Upper lobe of right lung (tissue), 1 donor: ENCODE measurements around the gene NCAPG. TPM values are rescaled to one million over a fixed set of nuclear protein-coding genes. Genes with fewer than 3 reads are reported as not detected.

ENCODE experiments used
- ATAC-seq: fragments of 200-7000 bp; cut with Tn5 transposase; one replicate; pipeline ENCODE4 v1.9.1; 2020; ENCODE audit warnings: mild to moderate bottlenecking, moderate library complexity
- DNase-seq: peaks from one replicate; pipeline ENCODE4 v3.0.0-alpha.2; 2020
- H3K27ac ChIP-seq: fragments of 200-600 bp; one replicate; pipeline ENCODE4 v1.8.0; 2022
- H3K27me3 ChIP-seq: fragments of 200-600 bp; one replicate; pipeline ENCODE4 v1.8.0; 2022; ENCODE audit warnings: mild to moderate bottlenecking
- H3K36me3 ChIP-seq: fragments of 200-600 bp; one replicate; pipeline ENCODE4 v1.8.0; 2022
- H3K4me1 ChIP-seq: fragments of 200-600 bp; one replicate; pipeline ENCODE4 v1.8.0; 2022
- H3K4me3 ChIP-seq: fragments of 200-600 bp; one replicate; pipeline ENCODE4 v1.8.0; 2022; ENCODE audit warnings: mild to moderate bottlenecking
- H3K9me3 ChIP-seq: fragments of 200-600 bp; one replicate; pipeline ENCODE4 v1.8.0; 2022
- intact Hi-C: fragments of 100-400 bp; cut with DNase I; formaldehyde crosslinking; loops from one replicate; pipeline ENCODE4 v1.11.0; 2022
- total RNA-seq: library from RNA; stranded (reverse); fragmentation: NEBNext Ultra II Directional; extraction: Animal tissue kit (Norgen Biotek cat#: 25700); gene quantifications from one replicate; pipeline ENCODE4 v1.2.1, GENCODE V29; 2021
- TF ChIP-seq, protein P1 (sequence below): fragments of 200-600 bp; IDR thresholded peaks from one replicate; pipeline ENCODE4 v1.8.0; 2022; ENCODE audit warnings: antibody characterized with exemption
- donor health status: DM: no; HTN: yes; CAD: no; lungs with severe emphysema.

NCAPG gene
- total RNA-seq, 1 donor from 2014 or later: 0.84 TPM

DNA sequence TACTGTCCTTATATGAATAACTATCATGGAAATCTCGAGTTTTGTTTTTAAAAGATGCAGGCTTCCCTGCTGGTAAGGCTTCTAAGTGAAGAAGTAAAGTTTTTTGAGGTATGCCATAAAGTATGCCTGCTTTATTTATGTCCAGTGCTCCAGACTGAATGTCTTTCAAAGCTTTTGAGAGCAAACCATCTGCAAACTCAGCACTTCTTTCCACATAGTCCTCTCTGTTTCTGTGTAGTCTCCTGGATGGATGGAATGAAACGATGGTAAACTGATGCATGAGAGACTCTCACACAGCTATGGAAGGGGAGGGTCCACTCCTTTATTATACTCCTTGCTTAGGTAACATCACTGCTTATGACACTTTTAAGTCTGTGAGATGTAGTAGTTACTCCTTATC is 73.7 kb downstream of the NCAPG start:
- H3K4me3 ChIP-seq: no peak overlapping the region
- H3K27me3 ChIP-seq: no peaks in the 10 kb centered on the region
- no peaks in the 10 kb centered on the region for H3K9me3 ChIP-seq
- ATAC-seq (no peak), DNase-seq (no peak)
- intact Hi-C loops: no loop called here
- peaks cover 8% of the 10 kb centered on the region for H3K36me3 ChIP-seq
- H3K4me1 ChIP-seq: no peaks in the 10 kb centered on the region
- TF ChIP-seq, protein P1, sequence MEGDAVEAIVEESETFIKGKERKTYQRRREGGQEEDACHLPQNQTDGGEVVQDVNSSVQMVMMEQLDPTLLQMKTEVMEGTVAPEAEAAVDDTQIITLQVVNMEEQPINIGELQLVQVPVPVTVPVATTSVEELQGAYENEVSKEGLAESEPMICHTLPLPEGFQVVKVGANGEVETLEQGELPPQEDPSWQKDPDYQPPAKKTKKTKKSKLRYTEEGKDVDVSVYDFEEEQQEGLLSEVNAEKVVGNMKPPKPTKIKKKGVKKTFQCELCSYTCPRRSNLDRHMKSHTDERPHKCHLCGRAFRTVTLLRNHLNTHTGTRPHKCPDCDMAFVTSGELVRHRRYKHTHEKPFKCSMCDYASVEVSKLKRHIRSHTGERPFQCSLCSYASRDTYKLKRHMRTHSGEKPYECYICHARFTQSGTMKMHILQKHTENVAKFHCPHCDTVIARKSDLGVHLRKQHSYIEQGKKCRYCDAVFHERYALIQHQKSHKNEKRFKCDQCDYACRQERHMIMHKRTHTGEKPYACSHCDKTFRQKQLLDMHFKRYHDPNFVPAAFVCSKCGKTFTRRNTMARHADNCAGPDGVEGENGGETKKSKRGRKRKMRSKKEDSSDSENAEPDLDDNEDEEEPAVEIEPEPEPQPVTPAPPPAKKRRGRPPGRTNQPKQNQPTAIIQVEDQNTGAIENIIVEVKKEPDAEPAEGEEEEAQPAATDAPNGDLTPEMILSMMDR: no peak
- H3K27ac ChIP-seq: no peak overlapping the region

DNA sequence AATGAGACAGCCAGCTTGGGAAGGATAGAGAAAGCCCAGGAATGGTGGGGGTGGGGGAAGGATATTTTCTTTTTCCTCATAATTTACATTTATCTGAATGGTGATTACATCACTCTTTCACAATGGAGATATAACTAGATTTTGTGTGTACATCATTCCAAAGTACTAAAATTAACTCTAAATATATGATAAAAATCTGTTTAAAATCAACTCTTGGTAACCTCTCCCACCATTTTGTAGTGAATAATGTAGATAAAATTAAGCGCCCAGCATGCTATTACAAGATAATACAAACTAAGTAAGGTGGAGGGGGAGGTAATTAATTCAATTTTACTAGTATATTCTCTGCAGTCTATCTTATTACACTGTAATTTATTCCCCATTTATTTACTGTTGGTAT is 78.9 kb downstream of the NCAPG start:
- TF ChIP-seq, protein P1: no peak
- H3K36me3 ChIP-seq: peaks cover 3% of the 10 kb centered on the region
- intact Hi-C loops: no loop called here
- H3K9me3 ChIP-seq: no peaks in the 10 kb centered on the region
- H3K4me3 ChIP-seq: no peak overlapping the region
- H3K27me3 ChIP-seq: no peaks in the 10 kb centered on the region
- no peak for DNase-seq
- no peaks in the 10 kb centered on the region for H3K4me1 ChIP-seq
- ATAC-seq: no peak
- H3K27ac ChIP-seq: no peak overlapping the region

DNA sequence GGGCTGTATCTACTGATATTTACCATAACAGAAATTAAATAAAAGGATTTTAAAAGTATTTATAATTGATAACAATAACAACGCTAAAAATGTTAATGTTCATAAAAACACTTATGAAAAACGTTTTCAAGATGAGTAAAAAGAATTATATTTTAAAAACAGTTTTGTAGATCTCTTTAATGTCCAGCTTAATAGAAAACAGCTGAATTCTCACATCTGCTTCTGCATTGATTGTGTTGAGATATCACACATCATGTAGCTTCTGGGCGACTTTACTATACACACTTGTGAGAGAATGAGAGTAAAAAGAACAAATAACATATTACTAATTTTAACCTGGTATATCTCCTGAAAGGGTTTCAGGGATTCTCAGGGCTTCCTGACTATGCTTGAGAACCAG is 83.6 kb downstream of the NCAPG start:
- Histone ChIP-seq H3K4me3 (no peak overlapping the region), H3K27ac (no peak overlapping the region), H3K4me1 (no peaks in the 10 kb centered on the region), H3K9me3 (no peaks in the 10 kb centered on the region), H3K27me3 (no peaks in the 10 kb centered on the region), H3K36me3 (no peaks in the 10 kb centered on the region)
- TF ChIP-seq, protein P1: no peak
- intact Hi-C loops: no loop called here
- no peak for DNase-seq
- no peak for ATAC-seq

Other genes with a start within 250 kb of the NCAPG start
- gene LAP3, start 233.8 kb upstream of the NCAPG start, total RNA-seq: 97.6 TPM
- 50.0 TPM for gene MED28, start 196.3 kb upstream of the NCAPG start, total RNA-seq
- 0.17 TPM for gene FAM184B, start 29.4 kb upstream of the NCAPG start, total RNA-seq
- gene DCAF16, start 222 bp upstream of the NCAPG start, total RNA-seq: 26.2 TPM
- gene LCORL, start 210.8 kb downstream of the NCAPG start, total RNA-seq: 12.6 TPM